Neuron (in vitro differentiated cells): Measurements from ENCODE around the gene AK8.
"Not testable (repeated sequence)": the region's sequence is repeated elsewhere in the genome, so short reads cannot be mapped to it uniquely, and the experiment has no call there.

Source experiments
- H2AFZ ChIP-seq: one replicate; pipeline ENCODE4 v1.6.1; 2013; ENCODE audit warnings: low read depth, mild to moderate bottlenecking, inconsistent platforms, low read length, moderate library complexity
- H3K27me3 ChIP-seq: one replicate; pipeline ENCODE4 v1.6.1; 2013; ENCODE audit warnings: low read length; ENCODE audit not compliant: insufficient read depth
- H3K36me3 ChIP-seq: one replicate; pipeline ENCODE4 v1.6.1; 2013; ENCODE audit warnings: low read length; ENCODE audit not compliant: insufficient read depth
- H3K4me1 ChIP-seq: one replicate; pipeline ENCODE4 v1.6.1; 2013; ENCODE audit warnings: low read length; ENCODE audit not compliant: insufficient read depth
- H3K4me3 ChIP-seq: 2 replicates; pipeline ENCODE4 v1.5.1; 2013; ENCODE audit warnings: mild to moderate bottlenecking, low read length, moderate library complexity
- H3K9me3 ChIP-seq: one replicate; pipeline ENCODE4 v1.6.1; 2013; ENCODE audit warnings: low read length

The AK8 gene

GRCh38 chr9:132721661-132722060 is 156.4 kb downstream of the AK8 start:
- H3K27me3 ChIP-seq, result no peaks in the 10 kb centered on the region

GRCh38 chr9:132718381-132718928 is 159.6 kb downstream of the AK8 start:
- not testable (repeated sequence) for H3K4me1 ChIP-seq, H2AFZ ChIP-seq, H3K4me3 ChIP-seq, H3K36me3 ChIP-seq, H3K9me3 ChIP-seq, H3K27me3 ChIP-seq

More at GRCh38 chr9:132721661-132722060, 156.4 kb downstream of the AK8 start:
- Histone ChIP-seq H3K4me3 (no peak overlapping the region), H3K4me1 (no peaks in the 10 kb centered on the region), H3K9me3 (no peaks in the 10 kb centered on the region), H3K36me3 (no peaks in the 10 kb centered on the region), H2AFZ (no peak overlapping the region)

GRCh38 chr9:132717326-132717945 is 160.6 kb downstream of the AK8 start:
- Histone ChIP-seq H3K4me3 (no peak overlapping the region), H3K36me3 (no peaks in the 10 kb centered on the region), H3K27me3 (no peaks in the 10 kb centered on the region), H2AFZ (no peak overlapping the region), H3K9me3 (no peaks in the 10 kb centered on the region), H3K4me1 (no peaks in the 10 kb centered on the region)

GRCh38 chr9:132716007-132716406 is 162.1 kb downstream of the AK8 start:
- Histone ChIP-seq H3K27me3 (no peaks in the 10 kb centered on the region), H3K4me1 (no peaks in the 10 kb centered on the region), H3K4me3 (no peak overlapping the region), H2AFZ (no peak overlapping the region), H3K36me3 (no peaks in the 10 kb centered on the region), H3K9me3 (no peaks in the 10 kb centered on the region)

GRCh38 chr9:132712753-132713152 is 165.3 kb downstream of the AK8 start:
- H2AFZ ChIP-seq, result no peak overlapping the region
- H3K36me3 ChIP-seq, result no peaks in the 10 kb centered on the region
- H3K4me3 ChIP-seq, result no peak overlapping the region
- H3K27me3 ChIP-seq, result no peaks in the 10 kb centered on the region
- H3K9me3 ChIP-seq, result peaks cover 2% of the 10 kb centered on the region
- H3K4me1 ChIP-seq, result no peaks in the 10 kb centered on the region

- Histone ChIP-seq H3K4me1 (no peaks in the 10 kb centered on the region), H3K27me3 (no peaks in the 10 kb centered on the region), H2AFZ (no peak overlapping the region), H3K9me3 (peaks cover 2% of the 10 kb centered on the region), H3K4me3 (no peak overlapping the region), H3K36me3 (no peaks in the 10 kb centered on the region)
Observed at GRCh38 chr9:132711846-132712245, 166.2 kb downstream of the AK8 start.

GRCh38 chr9:132711152-132711551 is 166.9 kb downstream of the AK8 start:
- H3K9me3 ChIP-seq, H3K36me3 ChIP-seq, H2AFZ ChIP-seq: not testable (repeated sequence)

GRCh38 chr9:132710333-132710732 is 167.8 kb downstream of the AK8 start:
- Histone ChIP-seq H3K9me3 (peaks cover 2% of the 10 kb centered on the region), H3K4me3 (no peak overlapping the region), H3K27me3 (no peaks in the 10 kb centered on the region), H3K36me3 (no peaks in the 10 kb centered on the region), H2AFZ (no peak overlapping the region), H3K4me1 (no peaks in the 10 kb centered on the region)

More at GRCh38 chr9:132711152-132711551, 166.9 kb downstream of the AK8 start:
- H3K4me1 ChIP-seq, H3K4me3 ChIP-seq, H3K27me3 ChIP-seq: not testable (repeated sequence)

GRCh38 chr9:132708769-132709430 is 169.2 kb downstream of the AK8 start:
- Histone ChIP-seq H3K4me3 (no peak overlapping the region), H3K36me3 (no peaks in the 10 kb centered on the region)

GRCh38 chr9:132708239-132708638 is 169.8 kb downstream of the AK8 start:
- Histone ChIP-seq H3K27me3 (no peaks in the 10 kb centered on the region), H2AFZ (no peak overlapping the region)

More at GRCh38 chr9:132708769-132709430, 169.2 kb downstream of the AK8 start:
- no peak overlapping the region for H2AFZ ChIP-seq
- no peaks in the 10 kb centered on the region for H3K27me3 ChIP-seq
- no peaks in the 10 kb centered on the region for H3K4me1 ChIP-seq
- H3K9me3 ChIP-seq, result peaks cover 2% of the 10 kb centered on the region

GRCh38 chr9:132703336-132703735 is 174.7 kb downstream of the AK8 start:
- H2AFZ ChIP-seq, result no peak overlapping the region
- H3K9me3 ChIP-seq, result peaks cover 3% of the 10 kb centered on the region
- H3K36me3 ChIP-seq, result no peaks in the 10 kb centered on the region
- H3K4me1 ChIP-seq, result no peaks in the 10 kb centered on the region
- H3K27me3 ChIP-seq, result no peaks in the 10 kb centered on the region
- no peak overlapping the region for H3K4me3 ChIP-seq

More at GRCh38 chr9:132708239-132708638, 169.8 kb downstream of the AK8 start:
- no peaks in the 10 kb centered on the region for H3K4me1 ChIP-seq
- no peaks in the 10 kb centered on the region for H3K36me3 ChIP-seq
- no peak overlapping the region for H3K4me3 ChIP-seq
- peaks cover 2% of the 10 kb centered on the region for H3K9me3 ChIP-seq

GRCh38 chr9:132702254-132702653 is 175.8 kb downstream of the AK8 start:
- H3K27me3 ChIP-seq, result no peaks in the 10 kb centered on the region
- H3K4me3 ChIP-seq, result no peak overlapping the region
- no peak overlapping the region for H2AFZ ChIP-seq
- no peaks in the 10 kb centered on the region for H3K4me1 ChIP-seq
- no peaks in the 10 kb centered on the region for H3K36me3 ChIP-seq
- peaks cover 2% of the 10 kb centered on the region for H3K9me3 ChIP-seq

GRCh38 chr9:132699956-132700355 is 178.1 kb downstream of the AK8 start:
- no peak overlapping the region for H2AFZ ChIP-seq
- no peaks in the 10 kb centered on the region for H3K36me3 ChIP-seq
- no peaks in the 10 kb centered on the region for H3K4me1 ChIP-seq
- H3K4me3 ChIP-seq, result no peak overlapping the region
- no peaks in the 10 kb centered on the region for H3K27me3 ChIP-seq
- H3K9me3 ChIP-seq, result peaks cover 2% of the 10 kb centered on the region
